NCI-H2081 treated with DMSO at 0.1 percent for 48 hours (cell line): Measurements from ENCODE around the gene MINDY2.

Source experiments
- DNase-seq: peaks from one replicate; lab custom pipeline; 2025; lab: John Stamatoyannopoulos, UW

MINDY2 gene

DNA sequence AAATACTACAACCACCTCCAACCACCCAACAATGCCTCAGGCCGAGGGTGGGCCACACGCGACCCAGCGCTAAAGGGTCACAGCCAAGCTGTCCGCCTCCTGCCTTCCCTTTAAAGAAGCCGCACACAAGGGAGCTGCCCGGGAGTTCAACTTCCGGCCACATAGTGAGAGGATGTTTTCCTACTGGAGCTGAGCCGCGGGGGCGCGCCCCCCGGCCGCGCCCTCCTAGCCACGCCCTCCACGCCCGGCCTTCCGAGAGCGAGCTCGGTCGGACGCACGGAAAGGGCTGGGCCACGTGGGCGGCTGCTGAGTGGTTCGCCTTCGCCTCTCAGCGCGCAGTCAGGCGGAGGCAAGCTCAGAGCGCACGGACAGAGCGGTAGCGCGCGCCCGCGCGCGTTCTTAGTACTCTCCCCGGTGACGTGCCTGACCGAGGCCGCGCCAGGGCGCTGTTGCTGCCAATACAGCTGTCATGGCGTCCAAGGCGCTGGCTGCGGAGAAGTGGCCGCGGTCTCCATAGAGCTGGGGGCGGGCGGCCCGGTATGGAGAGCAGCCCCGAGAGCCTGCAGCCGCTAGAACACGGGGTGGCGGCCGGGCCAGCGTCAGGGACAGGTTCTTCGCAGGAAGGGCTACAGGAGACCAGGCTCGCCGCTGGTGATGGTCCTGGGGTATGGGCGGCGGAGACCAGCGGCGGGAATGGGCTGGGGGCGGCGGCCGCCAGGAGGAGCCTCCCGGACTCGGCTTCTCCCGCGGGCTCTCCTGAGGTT is at the start of gene MINDY2:
TSS of gene MINDY2 (plus strand) at position 446 of the 764 bp plus-strand sequence. CDS start at position 540, 94 bp downstream.
- DNase-seq, result peak; percentile 91

- DNase-seq, result no peak
These were observed 46.6 kb upstream of the MINDY2 start for GRCh38 chr15:58724466-58724865.

DNA sequence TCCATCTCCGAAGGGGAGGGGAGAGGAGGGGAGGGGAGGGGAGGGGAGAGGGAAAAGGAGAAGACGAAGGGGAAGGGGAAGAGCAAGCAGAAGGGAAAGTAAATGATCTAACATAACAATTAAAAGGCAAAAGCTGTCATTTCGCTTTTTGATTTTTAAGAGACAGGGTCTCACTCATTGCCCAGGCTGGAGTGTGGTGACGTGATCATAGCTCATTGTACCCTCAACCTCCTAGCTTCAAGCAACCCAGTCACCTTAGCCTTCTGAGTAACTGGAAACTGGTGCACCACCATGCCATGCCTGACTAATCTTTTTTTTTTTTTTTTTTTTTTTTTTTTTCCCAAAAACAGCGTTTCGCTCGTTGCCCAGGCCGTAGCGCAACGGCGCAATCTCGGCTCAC is 44.2 kb upstream of the MINDY2 start:
- no peak for DNase-seq

- DNase-seq, result no peak
These were observed 39.2 kb upstream of the MINDY2 start for GRCh38 chr15:58731756-58732535.

DNA sequence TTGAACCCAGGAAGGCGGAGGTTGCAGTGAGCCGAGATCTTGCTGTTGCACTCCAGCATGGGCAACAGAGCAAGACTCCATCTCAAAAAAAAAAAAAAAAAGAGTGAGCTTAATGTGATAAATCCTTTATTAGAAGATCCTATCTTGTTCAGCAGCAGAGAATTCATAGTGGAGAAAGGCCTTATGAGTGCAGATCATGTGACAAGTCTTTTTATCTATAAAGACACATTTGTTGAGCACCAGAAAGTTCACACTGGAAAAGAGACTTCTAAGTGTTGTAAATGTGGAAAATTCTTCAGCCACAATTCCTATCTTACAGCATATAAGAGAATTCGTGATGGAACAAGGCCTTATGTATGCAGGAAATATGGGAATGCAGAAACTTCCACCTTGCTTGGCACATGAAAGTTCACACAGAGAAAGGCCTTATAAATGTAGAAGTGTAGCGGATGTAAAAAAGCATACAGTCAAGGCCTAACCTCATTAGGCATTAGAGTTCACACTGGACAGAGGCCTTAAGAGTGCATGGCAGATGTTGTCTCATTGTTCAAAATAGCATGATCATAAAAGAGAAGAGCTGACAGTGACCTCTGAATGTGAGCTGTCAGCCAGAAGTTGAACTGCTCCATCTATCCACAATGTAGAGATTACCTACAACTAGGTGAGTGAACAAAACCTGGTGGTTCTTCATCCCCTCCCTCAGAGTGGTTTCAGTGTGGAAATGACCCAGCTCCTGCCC is 38.3 kb upstream of the MINDY2 start:
- no peak for DNase-seq

GRCh38 chr15:58734859-58735258 is 36.2 kb upstream of the MINDY2 start:
- DNase-seq, result no peak

DNA sequence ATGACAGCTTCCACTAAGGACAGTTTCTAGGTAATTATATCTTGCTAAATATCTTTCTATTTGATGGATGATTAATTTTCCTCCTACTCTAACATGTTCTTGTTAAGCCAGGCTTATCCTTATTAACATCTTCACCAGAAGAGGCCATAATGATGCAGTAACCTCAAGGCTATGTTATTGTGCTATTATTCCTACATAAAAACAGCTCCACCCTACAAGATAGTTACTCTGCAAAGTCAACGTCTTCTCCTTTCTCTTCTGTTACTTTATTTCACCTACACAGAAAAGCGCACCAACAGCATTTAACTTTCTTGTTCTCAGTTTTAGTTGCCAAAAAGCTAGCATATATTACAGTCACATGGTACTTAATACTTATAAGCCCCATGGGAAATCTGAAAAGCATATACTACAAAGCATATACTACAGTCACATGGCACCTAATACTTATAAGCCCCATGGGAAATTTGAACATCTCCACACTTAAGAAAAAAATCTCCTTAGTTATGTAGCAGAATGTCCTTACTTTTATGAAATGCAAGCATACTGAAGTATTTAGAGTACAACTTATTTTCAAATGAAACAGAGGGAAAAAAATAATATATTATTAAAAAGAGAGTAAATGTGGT is 35.0 kb upstream of the MINDY2 start:
- no peak for DNase-seq

DNA sequence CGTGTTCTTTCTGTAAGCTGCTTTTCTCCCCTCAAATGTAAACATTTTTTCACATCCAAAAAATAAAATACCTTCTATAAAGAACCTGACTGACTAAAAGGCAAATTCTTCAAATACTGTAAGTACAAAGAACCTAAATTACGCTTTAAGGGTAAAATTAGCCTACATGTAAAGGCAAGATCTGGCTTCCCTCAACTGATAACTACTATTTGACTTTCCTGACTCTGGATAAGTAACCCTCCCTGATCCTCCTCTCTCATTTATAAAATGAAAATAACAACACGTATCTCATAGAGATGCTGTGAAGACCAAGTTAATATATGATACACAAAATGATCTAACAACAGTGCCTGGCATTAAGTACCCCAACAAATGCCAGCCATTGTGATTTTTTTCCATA is 33.8 kb upstream of the MINDY2 start:
- DNase-seq, result no peak

GRCh38 chr15:58738046-58738707 is 32.9 kb upstream of the MINDY2 start:
- no peak for DNase-seq

DNA sequence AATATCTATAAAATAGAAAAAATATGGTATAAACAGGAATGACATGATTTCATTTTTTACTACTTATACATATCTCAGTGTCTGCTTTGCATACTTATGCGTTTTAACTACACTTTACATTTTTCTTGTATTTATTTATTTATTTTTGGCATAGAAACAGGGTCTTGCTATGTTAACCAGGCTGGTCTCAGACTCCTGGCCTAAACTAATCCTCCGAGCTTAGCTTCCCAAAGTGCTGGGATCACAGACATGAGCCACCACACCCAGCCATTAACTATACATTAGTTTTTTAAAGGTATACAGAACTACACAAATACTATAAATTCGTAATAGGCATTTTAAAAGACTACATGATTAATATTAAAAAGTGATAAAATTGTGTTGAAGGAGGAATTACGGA is 30.7 kb upstream of the MINDY2 start:
- DNase-seq, result no peak

- no peak for DNase-seq
These were observed 30.1 kb upstream of the MINDY2 start for GRCh38 chr15:58741032-58741431.

GRCh38 chr15:58742022-58742813 is 28.9 kb upstream of the MINDY2 start:
- DNase-seq, result no peak

DNA sequence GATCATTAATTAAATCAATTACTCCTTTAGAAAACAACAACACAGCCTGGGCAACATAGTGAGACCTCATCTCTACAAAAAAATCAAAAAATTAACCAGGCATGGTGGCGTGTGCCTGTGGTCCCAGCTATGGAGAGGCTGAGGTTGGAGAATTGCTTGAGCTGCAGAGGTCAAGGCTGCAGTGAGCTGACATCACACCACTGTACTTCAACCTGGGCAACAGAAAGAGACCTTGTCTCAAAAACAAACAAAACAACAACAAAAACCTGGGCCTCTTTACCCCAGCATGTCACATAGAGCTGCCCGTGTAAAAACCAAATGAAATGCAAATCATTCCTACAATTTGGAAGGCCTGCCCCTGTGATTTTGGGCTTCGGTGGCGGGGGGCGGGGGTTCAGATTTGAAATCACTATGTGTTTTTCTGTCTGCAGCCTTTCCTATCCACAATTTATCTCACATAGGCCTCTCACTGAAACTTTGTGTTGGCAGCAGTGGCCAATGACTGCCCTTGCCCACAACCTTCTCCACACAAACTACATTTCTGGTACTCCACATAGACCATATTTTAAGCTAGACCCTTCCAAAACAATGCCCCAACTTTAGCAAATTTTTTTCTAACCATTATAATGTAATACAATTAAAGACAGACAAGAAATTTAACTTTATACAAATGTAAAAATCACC is 28.1 kb upstream of the MINDY2 start:
- DNase-seq, result no peak

GRCh38 chr15:58746174-58746573 is 24.9 kb upstream of the MINDY2 start:
- no peak for DNase-seq

DNA sequence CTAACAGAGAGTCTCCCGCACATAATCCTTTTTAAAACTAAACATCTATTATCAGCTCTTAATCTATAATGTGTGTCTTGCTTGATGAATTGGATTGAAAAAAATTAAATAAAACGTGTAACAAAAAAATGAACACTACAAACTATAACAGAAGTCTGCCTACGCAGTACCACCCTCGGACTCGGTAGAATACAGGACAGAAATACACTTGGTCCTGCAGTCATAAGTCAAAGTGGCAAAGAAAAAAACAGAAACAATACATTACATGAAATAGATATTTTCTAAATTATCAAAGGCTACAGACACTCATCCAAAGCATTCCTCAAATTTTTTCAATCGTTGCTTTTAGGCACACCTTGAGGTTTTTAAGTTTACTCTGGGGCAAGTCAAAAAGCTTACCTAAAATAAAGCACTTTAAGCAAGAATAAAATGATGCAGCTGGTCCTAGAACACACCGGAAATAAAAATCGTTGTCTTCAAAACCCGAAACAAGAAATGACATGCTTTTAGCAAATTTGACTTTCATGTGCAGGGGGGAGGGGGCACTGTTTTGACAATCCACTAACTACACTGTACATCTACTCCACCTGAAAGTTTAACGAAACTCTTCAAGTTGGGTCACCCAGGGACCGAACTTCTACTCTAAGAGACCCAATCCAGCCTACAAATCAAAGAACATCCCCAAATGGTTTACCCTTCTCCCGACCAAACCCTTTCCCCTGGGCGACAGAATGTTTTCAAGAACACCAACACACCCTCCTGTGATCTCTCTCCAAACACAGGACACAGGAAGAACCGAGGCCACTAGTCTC is 22.9 kb upstream of the MINDY2 start:
- no peak for DNase-seq

- DNase-seq, result no peak
These were observed 22.1 kb upstream of the MINDY2 start for GRCh38 chr15:58748852-58749531.

DNA sequence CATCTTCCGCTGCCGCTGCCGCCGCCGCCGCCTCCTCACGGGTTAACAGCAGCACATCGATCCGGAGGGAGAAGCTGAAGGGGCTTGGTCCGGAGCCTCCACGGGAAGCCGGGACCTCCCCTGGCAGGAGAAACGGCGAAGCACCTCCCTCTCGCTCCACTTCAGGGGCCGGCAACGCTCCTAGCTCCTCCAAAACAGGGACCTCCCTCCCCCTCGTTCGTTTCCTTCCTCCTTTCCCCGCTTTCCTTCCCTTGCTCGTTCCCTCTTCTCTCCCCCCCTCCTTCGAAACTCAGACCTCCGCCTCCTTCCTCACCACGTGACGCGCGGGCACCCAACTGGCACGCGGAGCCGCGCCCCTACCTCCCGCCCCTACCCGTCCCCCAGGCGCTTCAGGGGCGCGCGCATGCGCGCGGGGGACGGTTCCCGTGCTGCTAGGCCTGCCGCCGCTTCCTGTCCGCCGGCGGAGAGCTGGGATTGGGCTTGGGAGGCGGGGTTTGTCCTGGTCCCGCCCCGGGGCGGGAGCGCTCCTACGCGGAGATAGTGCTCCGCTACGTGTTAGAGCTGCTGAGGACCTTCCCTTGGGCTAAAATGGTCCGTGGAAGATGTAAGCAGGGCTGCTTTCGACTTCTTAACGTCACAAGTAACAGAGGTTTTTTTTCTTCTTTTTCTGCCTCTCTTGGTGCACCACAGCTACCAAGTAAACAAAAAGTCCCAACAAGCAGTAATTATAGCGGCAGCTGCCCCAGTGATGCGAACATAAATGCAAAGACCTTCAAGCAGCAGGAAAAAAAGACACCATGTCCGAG is 21.4 kb upstream of the MINDY2 start, which contains the start of gene ADAM10:
TSS of gene ADAM10 (minus strand) at position 176 of the 806 bp plus-strand sequence. CDS start at position 3, 173 bp downstream.
- DNase-seq, result peak; percentile 82

DNA sequence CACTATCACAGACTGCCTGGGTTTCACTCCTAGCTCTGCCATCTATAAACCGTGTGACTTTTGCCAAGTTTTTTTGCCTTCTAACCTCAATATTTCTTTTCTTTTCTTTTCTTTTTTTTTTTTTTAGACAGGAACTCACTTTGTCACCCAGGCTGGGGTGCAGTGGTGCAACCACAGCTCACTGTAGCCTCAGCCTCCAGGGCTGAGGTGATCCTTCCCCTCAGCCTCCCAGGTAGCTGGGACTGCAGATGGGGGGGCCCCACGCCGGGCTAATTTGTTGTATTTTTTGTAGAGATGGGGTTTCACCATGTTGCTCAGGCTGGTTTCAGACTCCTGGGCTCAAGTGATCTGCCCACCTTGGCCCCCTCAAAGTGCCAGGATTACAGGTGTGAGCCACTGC is 18.4 kb upstream of the MINDY2 start:
- no peak for DNase-seq
